ENCODE results near the gene VWA2.
"Not testable (repeated sequence)": the region's sequence is repeated elsewhere in the genome, so short reads cannot be mapped to it uniquely, and the experiment has no call there.

VWA2 gene

DNA sequence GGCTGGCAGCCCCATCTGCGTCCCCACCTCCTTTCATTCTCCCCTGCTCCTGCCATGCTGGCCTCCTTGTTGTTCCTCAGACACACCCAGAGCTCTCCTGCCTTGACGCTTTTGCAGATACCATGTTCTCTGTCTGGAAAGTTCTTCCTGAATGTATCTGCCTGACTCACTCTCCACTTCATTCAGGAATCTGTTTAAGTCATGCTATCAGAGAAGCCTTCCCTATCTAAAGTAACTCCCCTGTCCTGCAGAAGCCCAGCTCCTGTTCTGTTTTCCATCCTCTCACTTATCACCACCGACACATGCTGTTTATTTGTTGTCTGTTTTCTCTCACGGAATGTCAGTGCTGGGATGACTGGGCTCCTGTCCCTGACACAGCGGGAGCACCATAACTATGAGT, 83.3 kb downstream of the VWA2 start:
- DNase-seq: no peak

- DNase-seq: no peak
Observed at GRCh38 chr10:114323023-114323422, 84.0 kb downstream of the VWA2 start.

DNA sequence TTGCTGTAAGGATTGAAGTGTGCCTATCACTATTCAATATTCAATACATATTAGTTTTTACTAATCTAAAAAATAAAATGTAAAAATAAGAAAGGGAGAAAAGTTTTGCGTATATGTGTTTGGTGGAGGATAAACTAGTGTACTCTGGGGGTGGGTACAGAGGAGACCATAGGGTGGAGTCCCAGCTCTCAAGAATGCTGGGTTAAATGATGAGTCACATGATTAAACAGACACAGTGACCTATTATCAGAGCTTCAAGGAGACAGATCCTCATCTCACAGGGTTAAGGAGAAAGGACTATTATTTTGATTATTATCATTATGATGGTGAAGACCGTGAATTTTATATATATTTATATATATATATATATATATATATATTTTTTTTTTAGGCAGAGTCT, 87.7 kb downstream of the VWA2 start:
- no peak for DNase-seq

GRCh38 chr10:114327537-114328440, 88.7 kb downstream of the VWA2 start:
- no peak for DNase-seq

- no peak for DNase-seq
Observed at GRCh38 chr10:114328441-114328812, 89.4 kb downstream of the VWA2 start.

DNA sequence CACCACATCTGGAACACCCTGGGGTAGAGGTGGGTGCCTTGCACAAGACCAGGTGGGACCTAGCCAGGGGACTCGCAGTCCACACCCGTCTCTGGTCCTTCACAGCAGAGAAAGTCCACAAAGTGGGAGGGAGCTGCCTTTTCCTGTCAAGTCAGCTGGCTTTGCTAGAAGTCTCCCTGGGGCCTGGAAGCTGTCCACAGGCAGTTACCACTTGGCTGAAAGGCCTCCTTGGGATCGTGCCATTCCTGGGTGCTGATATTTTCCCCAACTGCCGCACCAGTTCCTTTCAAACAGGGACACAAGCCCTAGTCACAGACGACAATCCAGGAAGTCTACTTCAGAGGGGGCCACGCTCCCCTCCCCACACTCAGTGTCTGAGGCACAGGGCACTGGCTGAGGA, 89.8 kb downstream of the VWA2 start:
- DNase-seq: no peak

GRCh38 chr10:114329634-114330365, 90.7 kb downstream of the VWA2 start:
- DNase-seq: no peak

DNA sequence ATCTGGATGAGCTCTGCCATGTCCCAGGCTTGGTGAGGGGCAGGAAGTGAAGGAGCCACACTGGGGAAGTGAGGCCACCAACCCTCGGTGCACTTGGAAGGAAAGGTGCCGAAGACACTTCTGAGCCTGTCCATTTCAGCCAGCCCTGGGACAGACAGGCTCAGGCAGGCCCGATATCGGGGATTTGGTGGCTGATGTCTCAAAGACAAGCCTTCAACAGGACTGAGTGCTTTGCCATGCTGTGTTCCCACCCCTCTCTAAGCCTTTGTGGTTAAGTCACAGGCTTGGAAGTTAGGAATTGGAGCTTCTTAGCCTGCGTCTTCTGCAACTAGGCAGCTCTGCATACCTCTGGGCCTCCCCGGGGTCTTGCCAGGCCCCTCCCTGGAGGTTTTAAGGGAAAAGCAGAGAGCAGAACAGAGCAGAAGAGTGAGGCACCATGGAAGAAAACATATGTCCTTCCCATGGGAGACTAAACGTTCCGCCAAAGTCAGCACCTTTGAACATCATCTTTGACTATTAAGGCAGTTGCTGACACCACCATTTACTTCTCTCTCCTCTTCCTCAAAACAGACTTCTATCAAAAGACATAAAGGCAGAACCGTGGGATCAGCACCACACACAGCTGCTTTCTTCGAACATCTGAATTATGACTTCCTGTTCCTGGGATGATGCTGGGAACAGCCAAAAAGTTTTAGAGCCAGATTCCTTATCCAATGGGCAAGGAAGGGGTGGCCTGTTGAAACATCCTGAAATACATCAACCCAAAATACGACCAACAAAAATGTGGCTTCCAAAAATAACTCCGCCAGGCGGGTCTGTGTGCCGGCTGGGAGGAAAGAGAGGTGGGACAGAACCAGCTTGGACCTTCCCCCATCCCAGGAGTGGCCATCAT, 93.5 kb downstream of the VWA2 start:
- peak; percentile 22 for DNase-seq

GRCh38 chr10:114333441-114333840, 94.4 kb downstream of the VWA2 start:
- not testable (repeated sequence) for DNase-seq

DNA sequence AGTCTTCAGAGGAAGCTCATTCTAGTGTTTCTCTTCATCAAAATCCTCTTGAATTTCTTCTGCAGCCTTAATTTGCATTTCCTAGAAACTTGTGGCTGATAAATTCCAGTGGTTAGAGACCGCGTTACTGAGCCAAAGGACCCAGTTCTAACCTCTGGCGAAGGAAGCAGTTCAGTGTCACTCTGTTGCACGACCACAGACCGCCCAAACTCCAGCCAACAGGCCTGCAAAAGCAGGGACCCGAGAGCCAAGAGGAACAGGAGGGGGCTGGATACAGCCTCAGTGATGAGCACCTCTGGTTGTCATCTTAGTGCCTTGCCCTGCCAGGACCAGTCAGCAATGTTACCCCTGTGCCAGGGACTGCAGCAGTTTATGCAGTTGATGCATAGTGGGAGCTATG, 95.2 kb downstream of the VWA2 start:
- DNase-seq: peak; percentile 19

DNA sequence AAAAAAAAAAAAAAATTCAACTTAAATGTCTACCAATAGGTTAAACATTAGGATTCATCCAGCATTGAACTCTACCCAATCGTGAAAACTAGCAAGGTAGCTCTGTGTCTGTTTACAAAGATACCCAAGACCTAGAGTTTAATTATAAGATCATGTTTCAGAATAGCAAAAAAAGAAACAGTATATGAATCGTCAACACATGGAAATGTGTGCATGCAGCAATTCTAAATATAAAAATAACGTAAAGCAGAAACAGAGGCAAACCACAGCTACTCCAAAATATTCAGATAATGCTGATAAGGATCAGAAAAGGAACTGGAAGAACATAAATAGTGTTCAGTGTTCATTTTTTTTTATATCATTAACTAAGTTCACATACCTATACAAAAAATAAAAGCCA, 96.6 kb downstream of the VWA2 start:
- DNase-seq: no peak

DNA sequence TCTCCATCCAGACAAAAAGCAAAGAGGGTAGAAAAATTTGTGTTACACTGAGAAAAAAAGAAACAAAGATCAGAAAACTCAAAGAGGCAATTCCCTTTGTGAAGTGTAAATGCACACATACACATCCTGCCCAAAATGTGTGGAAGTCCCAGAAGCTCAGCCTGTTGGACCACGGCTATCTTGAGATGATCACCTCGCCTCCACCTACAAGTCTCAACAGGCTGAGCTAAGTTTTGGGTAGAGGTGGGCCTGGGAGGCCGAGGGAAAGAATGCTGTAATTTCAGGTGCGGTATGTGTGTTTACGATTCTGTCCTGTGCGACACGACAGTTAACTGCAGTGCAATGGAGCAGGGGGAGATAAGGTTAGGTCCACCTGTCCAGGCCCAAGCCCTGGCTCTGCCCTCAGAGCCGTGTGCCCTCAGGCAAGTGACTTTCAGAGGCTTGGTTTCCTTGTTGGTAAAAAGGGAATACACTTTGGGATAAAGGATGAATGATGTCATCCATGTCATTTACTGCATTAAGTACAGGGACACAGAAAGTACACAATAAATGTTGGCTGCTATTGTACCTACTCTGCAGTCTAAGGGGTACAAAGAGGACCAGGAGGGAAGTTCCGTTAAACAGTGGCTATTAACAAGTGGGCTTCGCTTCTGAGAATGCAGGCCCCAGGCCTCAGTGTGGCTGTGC, 97.9 kb downstream of the VWA2 start:
- no peak for DNase-seq

DNA sequence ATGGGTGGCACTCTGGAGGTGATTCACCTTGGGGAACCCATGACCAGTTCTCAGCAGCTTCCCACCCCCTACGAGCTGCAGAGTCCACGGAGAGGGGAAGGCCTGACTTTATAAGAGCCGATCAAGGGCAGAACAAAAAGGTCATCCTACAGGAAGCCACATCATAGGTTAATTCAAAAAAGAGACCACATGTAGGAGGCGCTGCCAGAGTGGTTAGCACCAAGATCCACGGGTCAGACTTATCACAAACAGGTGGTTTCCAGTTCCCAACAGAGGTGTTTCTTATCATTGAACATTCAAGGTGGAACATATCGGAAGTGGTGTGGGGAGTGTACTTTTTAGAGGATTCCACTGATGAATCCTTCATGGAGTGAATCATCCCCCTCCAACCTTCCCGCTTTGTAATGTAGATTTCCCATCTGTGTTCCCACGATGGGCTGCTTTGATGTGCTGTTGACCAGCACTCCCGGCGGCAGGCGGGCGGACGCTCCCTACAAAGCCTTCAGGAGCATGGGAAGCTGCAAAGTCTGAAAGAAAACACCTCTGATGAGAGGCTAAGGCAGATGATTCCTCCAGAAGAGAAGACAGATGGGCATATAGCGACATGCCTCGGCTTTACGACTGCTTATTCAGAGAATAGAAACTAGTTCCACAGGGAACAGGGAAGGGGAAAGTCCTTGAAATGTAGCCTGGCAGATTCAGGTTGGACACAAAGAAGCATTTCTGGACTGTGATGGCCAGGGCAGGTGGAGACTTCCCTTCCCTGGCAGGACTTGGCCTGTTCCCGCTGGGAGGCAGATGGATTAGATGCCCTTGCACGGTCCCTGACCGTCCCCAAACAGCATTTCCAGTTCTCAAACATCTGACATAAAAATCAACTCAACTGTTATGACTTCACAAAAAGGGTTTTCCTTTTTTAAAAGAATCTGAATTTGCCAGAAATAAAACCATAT, 98.7 kb downstream of the VWA2 start:
- DNase-seq: no peak

GRCh38 chr10:114340816-114341215, 101.8 kb downstream of the VWA2 start:
- DNase-seq: no peak
